Activated gamma-delta T cell treated with Interleukin-2 at 50 U/mL for 16 hours (primary cell): ENCODE results near the gene ESYT2.

Experiments used
- DNase-seq: peaks from one replicate; pipeline ENCODE4 v3.0.0-alpha.2; 2020

Gene ESYT2

DNA sequence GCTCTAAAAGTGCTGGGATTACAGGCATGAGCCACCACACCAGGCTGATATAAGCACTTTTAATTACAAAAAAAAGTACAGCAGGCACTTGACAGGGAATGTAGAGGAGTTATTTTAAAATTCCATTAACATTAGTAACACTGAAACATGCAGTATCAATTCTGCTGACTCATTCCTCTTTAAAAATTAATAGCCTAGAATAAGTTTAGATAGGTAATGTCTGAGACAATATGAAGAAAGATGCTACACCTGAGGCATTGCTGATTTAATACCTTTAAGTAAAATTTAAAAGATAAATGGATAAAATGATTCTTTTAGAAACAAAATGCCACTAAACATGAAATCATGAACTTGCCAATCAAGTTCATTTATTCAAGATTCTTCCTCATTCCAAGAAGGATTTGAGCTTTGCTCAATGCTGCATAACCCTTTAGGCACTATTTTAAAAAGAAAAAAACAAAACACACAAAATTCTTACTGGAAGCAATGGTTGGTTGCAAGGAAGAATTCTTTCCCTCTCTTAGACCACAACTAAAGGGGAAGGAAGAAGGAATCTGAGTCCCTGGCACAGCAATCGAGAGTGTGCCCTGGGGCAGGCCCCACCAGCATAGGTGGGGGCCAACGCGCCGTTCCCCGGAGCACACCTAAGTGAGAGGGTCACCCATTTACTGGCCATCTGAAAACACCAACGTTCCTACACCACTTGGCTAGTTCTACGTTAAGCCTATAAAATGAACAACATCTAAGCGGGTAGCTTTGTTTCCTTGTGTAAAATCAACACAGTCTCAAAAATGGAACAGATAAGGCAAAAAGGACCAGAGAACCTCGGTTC, 26.6 kb downstream of the ESYT2 start:
- no peak for DNase-seq

DNA sequence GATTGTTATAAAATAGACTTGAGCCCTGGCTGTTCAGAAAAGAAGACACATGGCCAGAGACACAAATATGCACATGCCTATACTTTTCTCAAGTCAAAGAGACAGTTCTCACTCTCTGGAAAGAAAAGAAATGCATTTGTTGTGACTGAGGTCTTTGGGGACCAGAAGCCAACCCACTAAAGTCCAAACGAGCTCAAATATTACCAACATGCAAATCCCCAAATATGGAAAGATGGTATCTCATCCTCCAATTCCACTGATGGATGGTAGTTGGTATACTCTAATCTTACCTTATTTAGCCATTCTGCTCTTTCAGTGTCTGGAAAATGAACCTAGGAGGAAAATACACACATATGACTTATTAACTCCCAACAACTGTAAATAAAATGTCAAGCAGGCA, 30.6 kb downstream of the ESYT2 start:
- no peak for DNase-seq

DNA sequence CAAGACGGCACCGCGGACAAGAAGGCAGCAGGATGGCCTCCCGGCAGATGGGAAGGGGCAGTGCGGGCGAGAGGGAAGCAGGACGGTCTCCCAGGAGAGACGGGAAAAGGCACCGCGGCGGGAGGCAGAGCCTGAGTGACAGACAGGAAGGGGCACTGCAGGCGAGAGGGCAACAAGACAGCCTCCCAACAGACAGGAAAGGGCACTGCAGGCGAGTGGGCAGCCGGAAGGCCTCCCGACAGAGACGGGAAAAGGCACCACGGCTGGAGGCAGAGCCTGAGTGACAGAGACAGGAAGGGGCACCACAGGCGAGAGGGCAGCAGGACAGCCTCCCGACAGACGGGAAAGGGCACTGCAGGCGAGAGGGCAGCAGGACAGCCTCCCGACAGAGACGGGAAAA, 32.6 kb downstream of the ESYT2 start:
- DNase-seq = no peak

DNA sequence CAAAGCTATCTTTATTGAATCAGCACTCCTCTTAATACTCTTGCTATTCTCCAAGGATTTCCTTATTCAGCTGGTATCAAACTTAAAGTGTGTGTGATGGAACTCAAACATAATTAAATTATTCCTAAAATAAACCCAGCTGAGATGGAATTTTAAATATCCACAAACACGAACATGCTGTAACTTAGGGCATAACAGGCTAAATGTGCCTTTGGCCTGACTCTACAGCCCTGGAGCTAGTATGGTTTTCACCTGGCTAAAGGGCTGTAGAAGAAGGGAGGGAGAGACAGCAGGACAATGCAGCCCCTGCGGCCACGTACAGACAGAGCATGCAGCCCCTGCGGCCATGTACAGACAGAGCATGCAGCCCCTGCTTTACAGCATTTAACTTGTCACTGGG, 34.0 kb downstream of the ESYT2 start:
- DNase-seq = no peak

DNA sequence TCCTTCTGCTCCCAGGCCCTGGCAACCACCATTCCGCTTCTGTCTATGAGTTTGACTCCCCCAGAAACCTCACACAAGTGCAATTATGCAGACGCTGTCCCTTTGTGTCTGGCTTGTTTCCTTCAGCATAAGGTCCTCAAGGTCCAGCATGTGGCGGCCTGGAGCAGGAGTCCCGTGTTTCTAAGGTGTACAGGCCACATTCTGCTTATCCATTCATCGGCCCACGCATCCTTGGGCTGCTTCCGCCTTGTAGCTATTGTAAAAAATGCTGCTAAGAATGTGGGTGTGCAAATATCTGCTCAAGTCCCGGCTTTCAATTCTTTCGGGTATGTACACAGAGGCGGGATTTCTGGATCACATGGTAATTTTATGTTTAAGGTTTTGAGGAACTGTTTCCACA, 38.2 kb downstream of the ESYT2 start:
- DNase-seq = no peak

DNA sequence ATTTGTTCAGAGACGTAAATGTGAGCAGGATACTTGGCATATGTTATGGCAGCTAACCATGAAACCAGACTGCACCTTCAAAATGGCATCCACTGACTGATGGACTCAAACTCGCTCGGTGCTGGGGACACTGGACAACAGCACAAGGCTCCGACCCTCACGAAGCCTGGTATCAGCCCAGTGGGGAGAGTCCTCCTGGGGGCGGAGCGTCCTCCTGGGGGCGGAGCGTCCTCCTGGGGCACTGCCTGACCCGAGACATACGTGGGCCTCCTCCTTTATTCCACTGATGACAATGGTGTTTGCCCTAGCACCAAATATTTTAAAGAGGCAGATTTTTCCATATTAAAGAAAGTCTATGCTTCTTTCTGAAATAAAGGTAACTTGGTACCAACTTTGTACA, 39.5 kb downstream of the ESYT2 start:
- no peak for DNase-seq

DNA sequence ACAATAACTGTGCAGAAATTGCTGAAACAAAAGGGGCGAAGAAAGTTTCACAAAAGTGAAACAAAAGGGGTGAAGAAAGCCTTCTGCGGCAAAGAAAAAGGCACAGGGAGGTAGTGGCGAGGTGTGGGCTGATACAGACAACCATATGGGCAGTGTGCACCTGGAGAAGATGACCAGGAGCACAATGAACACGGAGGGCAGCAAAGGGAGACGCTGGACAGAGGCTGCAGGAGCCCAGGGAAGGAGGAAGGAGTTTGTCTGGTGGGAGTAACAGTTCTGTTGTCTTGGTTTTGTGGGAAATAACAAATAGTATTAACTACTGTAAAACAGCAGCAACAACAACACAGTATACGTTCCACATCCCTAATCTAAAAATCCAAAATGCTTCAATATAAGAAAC, 42.4 kb downstream of the ESYT2 start:
- no peak for DNase-seq

DNA sequence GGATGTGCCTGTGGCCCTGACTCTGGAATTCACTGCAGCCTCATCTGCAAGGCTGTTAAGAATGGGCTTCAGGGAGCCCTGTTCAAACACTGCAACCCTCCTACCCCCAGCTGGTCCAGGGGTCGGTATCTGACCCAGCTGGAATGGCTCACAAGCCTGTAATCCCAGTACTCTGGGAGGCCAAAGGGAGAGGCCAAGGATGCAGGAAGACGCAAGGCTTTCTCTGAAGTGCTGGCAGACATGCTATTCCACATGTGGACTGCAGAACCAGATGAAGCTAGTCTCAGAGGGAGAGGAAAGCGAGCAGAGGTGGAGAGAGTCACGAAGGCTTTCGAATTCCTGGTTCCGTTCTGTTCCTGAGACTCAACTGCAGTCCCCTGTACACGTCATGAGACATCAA, 45.0 kb downstream of the ESYT2 start:
- no peak for DNase-seq

DNA sequence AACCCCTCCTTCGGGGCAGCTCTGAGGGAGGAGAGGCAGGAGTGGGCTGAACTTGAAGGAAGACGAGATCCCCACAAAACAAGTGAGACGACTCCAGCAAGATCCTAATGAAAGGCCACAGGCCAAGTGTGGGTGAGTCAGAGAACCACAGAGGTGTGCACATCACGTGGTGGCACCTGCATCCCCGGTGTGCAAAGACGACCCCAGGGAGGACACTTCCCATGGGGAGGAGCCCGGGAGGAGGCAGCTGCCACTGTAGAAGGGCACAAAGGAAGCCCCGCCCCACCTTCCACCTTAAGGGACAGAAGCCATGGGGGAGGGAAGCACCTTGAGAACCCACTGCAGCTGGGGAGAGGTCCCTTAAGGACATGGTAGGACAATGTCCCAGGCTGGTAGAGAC, 45.7 kb downstream of the ESYT2 start:
- no peak for DNase-seq

DNA sequence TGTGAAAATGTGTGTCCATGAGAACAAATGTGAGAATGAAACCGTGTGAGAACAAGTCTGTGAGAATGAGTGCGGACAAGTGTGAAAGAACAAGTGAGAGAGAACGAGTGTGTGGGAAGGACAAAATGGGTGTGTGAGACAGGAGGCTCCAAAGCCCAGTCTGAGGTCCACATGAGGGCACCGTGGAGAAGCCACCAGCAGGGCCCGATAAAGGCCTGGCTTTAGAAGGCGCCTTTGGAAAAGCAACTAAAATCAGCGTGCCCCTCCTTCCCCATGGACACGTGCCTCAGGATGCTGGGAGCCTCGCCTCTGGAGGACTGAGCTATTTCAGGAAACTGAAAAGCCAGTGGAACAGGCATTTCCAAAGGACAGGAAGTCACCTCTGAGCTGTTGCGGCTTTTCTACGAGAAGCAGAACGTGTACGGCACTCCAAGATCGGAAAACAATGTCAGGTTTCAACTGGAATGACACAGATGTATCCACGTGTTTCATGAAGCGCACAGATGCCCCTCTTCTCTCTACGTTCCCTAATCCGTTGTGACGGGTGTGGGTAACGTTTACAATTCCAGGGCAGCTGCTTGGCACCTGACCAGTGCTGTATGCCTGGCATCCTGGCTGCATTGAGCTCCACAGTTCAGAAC, 46.4 kb downstream of the ESYT2 start:
- no peak for DNase-seq

DNA sequence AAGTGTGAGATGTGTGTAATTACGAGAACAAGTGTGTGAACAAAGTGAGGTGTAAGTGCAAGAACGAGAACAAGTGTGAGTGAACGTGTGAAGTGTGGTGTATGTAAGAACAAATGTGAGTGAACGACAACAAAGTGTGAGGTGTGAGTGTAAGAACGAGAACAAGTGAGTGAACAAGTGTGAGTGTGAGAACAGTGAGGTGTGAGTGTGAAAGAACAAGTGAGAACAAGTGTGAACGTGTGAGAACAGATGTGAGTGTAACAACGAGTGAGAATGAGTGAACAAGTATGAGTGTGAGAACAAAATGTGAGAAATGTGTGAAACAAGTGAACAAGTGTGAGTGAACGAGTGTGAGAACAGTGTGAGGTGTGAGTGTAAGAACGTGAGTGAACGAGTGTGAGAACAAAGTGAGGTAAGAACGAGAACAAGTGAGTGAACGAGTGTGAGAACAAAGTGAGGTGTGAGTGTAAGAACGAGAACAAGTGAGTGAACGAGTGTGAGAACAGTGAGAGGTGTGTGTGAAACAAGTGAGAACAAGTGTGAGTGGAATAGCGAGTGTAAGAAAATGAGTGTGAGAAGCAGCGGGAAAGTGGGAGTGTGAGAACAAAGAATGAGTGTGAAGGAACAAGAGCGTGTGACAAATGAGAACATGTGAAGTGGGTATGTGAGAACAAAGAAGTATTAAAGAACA, 47.2 kb downstream of the ESYT2 start:
- DNase-seq = no peak

DNA sequence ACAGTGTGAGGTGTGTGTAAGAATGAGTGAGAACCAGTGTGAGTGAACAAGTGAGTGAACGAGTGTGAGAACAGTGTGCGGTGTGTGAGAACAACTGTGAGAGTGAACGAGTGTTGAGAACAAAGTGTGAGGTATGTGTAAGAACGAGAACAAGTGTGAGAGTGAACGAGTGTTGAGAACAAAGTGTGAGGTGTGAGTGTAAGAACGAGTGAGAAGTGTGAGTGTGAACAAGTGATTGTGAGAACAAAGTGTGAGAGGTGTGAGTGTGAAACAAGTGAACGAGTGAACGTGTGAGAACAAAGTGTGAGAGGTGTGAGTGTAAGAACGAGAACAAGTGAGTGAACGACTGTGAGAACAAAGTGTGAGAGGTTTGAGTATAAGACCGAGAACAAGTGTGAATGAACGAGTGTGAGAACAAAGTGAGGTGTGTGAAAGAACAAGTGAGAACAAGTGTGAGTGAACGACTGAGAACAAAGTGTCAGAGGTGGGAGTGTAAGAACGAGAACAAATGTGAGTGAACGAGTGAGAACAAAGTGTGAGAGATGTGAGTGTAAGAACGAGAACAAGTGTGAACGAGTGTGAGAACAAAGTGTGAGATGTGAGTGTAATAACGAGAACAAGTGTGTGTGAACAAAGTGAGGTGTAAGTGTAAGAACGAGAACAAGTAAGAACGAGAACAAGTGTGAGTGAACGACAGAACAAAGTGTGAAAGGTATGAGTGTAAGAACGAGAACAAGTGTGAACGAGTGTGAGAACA, 47.9 kb downstream of the ESYT2 start:
- DNase-seq = no peak

DNA sequence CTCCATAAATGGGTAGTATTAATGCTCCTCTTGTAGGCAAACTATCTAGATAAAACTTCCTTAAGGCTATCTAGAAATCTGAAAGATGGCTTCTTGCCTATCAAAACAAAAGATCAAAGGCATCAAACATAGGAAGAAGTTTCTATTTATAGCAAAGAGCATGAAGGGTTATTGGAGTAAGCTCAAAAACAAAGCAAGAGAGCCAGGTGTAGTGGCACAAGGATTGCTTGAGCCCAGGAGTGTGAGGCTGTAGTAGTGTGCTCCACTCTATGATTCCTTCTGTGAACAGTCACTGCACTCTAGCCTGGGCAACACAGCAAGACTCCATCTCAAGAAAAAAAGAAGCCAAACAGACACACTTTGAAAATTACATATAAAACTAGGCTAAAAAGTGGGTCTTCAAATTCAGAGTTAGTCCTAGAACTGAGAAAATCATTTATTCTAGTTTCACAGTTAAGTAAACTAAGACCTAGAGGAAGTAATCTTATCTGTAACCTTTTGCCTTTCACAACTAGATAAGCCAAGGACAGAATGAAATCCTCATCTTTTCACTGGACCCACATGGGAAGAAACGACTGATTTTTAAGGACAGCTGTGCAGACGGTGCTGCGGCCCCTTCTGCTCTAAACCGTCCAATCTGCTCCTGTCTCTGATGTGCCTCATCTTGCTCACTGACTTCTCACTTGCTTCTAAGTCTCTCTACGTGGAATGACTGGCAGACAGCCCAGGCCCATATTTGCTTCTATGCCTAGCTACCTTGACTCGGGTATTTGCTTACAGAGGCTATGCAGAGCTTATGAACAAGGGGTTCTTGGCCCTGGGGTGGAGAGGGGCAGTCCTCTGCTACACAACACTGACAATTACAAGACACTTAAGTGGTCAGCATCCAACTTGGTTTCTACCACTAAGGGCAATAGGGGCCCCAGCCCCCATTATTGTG, 50.0 kb downstream of the ESYT2 start:
- DNase-seq = no peak

DNA sequence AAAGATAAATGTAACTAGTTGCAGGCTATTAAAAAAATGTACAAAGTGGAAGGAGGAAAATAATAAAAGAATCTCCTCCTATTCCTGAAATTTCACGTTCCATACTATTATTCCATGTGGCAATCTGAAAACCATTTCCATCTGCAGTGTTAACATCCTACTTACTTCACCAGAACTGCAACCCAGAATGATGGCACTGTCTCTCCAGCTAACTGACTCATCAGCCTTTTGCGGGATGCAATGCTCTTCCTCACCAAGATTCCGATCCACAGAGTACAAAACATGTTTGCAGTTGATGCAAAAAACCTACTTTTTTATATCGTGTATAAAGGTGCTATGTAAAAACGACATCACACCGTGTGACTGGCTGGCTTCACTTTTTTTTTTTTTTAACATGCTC, 50.8 kb downstream of the ESYT2 start:
- no peak for DNase-seq

DNA sequence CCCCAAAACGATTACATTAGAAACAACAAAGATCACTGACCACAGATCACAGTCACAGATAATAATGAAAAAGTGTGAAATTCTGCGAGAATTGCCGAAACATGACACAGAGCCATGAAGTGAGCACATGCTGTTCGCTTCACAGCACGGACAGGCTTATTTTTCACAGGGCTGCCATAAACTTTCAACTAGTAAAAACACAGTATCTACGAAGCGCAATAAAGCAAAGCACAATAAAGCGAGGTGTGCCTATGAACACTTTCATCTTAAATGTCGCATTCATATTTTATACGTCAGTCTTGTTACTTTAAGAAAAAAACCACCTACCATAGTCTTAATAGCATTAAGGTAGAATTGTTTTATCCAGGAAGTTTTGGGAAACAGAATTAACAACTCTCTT, 51.5 kb downstream of the ESYT2 start:
- DNase-seq = no peak

DNA sequence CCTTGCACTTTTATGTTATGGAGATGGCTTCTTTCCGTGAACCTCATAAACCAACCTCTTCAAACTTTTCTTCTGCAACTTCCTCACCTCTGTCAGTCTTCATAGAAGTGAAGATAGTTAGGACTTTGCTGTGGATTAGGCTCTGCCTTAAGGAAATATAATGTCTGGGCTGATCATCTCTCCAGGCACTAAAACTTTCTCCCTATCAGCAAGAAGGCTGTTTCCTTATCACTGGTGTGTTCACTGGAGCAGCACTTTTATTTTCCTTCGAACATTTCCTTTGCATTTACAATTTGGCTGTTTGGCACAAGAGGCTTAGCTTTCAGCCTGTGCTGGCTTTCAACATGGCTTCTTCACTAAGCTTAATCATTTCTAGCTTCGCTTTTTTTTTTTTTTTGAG, 52.8 kb downstream of the ESYT2 start:
- DNase-seq = no peak

DNA sequence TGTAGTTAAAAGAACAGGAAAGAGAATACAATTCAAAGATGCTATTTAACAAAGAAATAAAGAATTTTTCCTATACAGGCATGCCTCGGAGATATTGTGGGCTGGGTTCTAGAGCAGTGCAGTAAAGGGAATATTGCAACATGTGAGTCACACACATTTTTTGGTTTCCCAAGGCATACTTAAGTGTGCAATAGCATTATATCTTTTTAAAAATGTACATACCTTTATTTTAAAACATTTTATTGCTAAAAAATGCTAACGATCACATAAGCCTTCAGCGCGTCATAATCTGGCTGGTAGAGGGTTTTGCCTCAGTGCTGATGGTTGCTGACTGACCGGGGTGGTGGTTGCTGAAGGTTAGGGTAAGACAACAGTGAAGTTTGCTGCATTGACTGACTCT, 54.4 kb downstream of the ESYT2 start:
- DNase-seq = no peak

DNA sequence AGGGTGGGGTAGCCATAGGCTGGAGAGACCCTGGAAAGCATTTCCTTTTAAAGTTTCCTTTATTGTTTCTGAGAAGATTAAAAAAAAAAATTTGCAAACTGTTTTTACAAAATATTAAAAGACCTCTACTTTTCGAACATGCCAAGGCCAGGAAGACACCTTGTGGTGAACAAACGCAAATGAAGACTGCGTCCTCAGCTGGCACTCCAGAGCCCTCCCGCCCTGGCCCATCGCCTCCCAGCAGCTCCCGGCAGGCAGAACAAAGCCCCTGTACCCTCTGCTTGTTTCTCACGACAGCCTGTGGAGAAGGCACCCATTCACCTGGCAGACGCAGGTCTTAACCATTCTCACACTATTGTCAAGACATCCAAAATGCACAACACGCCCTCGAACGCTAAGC, 56.4 kb downstream of the ESYT2 start:
- no peak for DNase-seq

DNA sequence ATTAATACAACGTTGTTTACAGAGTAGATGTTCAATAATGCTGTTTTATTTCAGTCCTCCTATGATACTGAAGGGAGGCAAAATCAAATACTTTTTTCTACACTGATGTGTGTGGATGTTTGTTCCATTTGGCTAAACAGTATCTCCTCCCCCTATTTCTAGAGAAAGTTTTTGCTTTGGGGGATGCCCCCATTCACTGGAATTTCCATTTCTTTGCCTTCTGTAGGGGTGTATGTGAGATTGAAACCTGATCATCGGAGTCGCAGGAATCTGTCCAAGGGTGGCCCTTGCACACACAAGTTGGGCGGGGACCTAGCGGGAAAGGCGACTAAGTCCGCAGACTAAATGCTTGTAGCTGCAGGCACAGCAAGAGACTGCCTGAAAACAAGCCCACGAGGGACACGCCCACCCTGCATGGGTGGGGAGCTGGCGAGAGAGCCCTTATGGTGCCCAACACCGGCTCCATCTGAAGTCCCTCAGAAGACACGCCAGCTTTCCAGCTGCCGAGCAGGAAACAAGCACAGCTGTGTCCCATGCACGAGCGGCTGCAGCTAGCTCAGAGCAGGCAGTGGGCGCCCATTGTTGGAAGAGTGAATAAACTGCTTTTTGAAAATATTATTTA, 58.0 kb downstream of the ESYT2 start:
- no peak for DNase-seq

DNA sequence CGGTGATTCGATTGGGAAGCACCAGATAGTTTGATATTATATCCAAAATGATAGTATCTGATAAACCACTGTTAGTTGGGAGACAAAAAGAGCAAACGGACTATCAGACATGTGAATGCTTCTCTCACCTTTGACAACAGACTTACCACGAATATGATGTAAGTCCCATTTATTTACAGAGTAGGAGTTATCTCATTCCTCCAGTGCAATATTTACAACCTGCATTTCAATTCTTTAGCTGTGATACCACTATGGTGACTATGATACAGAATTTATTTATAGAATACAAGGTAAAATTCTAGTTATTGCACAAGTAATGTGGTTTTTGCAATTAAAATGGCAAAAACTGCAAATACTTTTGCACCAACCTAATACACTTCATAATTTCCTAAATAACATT, 61.6 kb downstream of the ESYT2 start:
- no peak for DNase-seq

DNA sequence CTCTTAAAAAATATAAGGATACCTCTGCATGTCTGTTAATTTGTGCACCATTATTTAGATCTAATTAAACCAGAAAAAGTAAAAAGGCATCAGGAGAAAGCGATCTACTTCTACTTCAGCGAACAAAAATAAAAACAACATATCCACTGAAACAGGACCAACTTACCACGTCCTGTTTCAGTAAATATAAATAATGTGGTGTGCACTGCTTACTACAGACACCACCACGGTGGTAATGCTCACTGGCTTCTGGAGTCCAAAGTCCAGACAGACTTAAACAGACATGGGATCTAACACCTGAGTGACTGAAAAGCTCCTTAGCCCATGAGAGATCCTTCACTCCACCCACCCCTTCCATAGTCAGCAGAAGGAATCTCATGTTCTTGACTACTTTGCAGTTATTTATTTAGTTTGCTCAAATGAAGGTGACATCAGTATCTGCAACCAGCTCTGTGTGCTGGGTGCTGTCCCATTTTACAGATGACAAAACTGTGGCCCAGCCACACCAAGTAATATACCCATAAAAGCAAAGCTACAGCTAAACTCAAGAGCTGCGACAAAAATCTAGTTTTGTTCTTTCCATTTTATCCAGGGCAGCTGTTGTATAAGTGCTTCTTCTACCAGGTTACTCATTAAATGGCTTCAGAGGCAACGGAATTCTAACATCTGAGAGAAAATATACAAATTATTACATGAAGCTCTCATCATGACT, 62.6 kb downstream of the ESYT2 start:
- no peak for DNase-seq
